HAP-1 (cell line): ENCODE results near the gene SLC18A3.

Source experiments
- DNase-seq, 2 experiments: peaks; one replicate each; pipeline ENCODE4 v3.0.0-alpha.2; 2016 to 2020; ENCODE audit warnings: low spot score in 2 of 2
- H3K27me3 ChIP-seq: fragments of 250-450 bp; sonication (Bioruptor Pico); 2 replicates; pipeline ENCODE4 v1.5.1; 2020; ENCODE audit warnings: low read depth, mild to moderate bottlenecking, moderate library complexity
- H3K36me3 ChIP-seq: fragments of 250-450 bp; sonication (Bioruptor Pico); replicated peaks from 2 replicates; pipeline ENCODE4 v1.5.1; 2020; ENCODE audit warnings: mild to moderate bottlenecking
- H3K4me1 ChIP-seq: fragments of 250-450 bp; sonication (Bioruptor Pico); 2 replicates; pipeline ENCODE4 v1.5.1; 2020; ENCODE audit warnings: mild to moderate bottlenecking
- H3K4me3 ChIP-seq: fragments of 250-450 bp; sonication (Bioruptor Pico); 2 replicates; pipeline ENCODE4 v1.5.1; 2020; ENCODE audit warnings: mild to moderate bottlenecking, moderate library complexity
- H3K9me3 ChIP-seq: fragments of 250-450 bp; sonication (Bioruptor Pico); 2 replicates; pipeline ENCODE4 v1.5.1; 2020; ENCODE audit warnings: mild to moderate bottlenecking, moderate library complexity
- in situ Hi-C: fragments of 300-500 bp; cut with MboI; formaldehyde crosslinking; loops from 3 replicates; pipeline ENCODE4 v1.14.3; 2020; ENCODE audit warnings: low sequenced_read_pairs, inconsistent platforms, mixed read lengths

Gene SLC18A3

DNA sequence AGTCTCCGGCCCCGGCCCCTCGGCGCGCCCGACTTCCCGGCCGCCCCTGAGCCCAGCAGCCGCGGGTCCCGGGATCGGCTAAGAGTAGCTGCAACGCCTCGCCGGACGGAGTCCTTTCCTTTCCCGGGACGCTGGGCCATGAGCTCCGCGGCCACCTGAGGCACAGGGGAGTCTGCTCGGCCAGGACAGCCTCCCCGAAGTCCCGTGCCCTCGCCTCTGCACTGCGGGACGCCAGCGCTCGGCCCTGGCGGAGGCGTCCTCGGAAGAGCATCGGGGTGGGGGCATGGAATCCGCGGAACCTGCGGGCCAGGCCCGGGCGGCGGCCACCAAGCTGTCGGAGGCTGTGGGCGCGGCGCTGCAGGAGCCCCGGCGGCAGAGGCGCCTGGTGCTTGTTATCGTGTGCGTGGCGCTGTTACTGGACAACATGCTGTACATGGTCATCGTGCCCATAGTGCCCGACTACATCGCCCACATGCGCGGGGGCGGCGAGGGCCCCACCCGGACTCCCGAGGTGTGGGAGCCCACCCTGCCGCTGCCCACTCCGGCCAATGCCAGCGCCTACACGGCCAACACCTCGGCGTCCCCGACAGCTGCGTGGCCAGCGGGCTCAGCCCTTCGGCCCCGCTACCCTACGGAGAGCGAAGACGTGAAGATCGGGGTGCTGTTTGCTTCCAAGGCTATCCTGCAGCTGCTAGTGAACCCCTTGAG is 502 bp downstream of the SLC18A3 start:
- no peaks in the 10 kb centered on the region for H3K9me3 ChIP-seq
- H3K4me3 ChIP-seq: no peak overlapping the region
- H3K36me3 ChIP-seq: no peaks in the 10 kb centered on the region
- DNase-seq: no peak
- H3K4me1 ChIP-seq: no peaks in the 10 kb centered on the region
- H3K27me3 ChIP-seq: peaks cover 61% of the 10 kb centered on the region
- in situ Hi-C loops: no loop called here

DNA sequence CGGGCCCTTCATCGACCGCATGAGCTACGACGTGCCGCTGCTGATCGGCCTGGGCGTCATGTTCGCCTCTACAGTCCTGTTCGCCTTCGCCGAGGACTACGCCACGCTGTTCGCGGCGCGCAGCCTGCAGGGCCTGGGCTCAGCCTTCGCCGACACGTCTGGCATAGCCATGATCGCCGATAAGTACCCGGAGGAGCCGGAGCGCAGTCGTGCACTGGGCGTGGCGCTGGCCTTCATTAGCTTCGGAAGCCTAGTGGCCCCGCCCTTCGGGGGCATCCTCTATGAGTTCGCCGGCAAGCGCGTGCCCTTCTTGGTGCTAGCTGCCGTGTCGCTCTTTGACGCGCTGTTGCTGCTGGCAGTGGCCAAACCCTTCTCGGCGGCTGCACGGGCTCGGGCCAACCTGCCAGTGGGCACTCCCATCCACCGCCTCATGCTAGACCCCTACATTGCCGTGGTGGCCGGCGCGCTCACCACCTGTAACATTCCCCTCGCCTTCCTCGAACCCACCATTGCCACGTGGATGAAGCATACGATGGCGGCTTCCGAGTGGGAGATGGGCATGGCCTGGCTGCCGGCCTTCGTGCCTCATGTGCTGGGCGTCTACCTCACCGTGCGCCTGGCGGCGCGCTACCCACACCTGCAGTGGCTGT is 1.2 kb downstream of the SLC18A3 start:
- no peaks in the 10 kb centered on the region for H3K9me3 ChIP-seq
- H3K4me3 ChIP-seq: no peak overlapping the region
- no peaks in the 10 kb centered on the region for H3K36me3 ChIP-seq
- no peaks in the 10 kb centered on the region for H3K4me1 ChIP-seq
- DNase-seq: no peak
- in situ Hi-C loops: no loop called here
- H3K27me3 ChIP-seq: peaks cover 61% of the 10 kb centered on the region

DNA sequence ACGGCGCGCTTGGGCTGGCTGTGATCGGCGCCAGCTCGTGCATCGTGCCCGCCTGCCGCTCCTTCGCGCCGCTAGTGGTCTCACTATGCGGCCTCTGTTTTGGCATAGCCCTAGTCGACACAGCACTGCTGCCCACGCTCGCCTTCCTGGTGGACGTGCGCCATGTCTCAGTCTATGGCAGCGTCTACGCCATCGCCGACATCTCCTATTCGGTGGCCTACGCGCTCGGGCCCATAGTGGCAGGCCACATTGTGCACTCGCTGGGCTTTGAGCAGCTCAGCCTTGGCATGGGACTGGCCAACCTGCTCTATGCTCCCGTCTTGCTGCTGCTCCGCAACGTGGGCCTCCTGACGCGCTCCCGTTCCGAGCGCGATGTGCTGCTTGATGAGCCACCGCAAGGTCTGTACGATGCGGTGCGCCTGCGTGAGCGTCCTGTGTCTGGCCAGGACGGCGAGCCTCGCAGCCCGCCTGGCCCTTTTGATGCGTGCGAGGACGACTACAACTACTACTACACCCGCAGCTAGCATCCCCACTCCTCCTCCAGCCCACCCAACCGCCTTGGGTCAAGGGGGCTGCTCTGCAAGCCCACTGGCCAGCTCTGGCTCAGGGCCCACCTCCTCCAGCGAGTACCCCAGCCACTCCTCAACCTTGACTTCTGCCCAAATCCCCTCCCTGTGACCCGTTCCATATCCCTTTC is 1.9 kb downstream of the SLC18A3 start:
- Histone ChIP-seq H3K9me3 (no peaks in the 10 kb centered on the region), H3K4me3 (no peak overlapping the region), H3K27me3 (peaks cover 61% of the 10 kb centered on the region), H3K36me3 (no peaks in the 10 kb centered on the region), H3K4me1 (no peaks in the 10 kb centered on the region)
- no peak for DNase-seq
- in situ Hi-C loops: no loop called here

DNA sequence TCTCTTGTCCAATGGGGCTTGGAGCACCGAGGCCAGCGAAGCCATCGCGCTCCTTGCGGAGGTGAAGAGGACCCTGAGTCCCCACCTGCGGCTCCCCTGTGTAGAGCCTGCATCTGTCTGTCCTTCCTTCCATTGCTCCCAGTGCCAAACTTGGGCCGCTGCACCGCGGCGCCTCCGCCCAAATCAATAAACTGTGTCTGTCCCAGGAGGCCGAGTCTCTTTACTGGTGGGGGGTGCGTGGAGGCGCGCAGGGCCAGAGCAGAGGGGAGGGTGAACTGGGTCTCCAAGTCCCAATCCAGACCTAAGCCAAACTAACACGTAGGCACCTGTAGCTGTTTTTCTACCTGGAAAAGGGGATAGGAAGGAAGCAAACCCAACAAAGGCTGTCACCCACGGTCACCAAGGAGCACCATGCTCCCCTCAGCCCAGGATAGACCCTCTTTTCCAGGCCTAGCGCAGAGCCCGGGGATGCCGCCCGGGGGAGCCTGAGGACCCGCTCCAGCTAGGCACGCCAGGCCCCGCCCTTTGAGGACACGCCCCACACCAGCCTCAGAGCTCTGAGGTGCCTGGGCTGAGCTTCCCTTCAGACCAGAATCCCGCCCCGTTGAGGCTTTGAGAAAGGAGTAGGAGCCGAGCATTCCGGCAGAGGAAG is 2.5 kb downstream of the SLC18A3 start:
- H3K27me3 ChIP-seq: peaks cover 60% of the 10 kb centered on the region

DNA sequence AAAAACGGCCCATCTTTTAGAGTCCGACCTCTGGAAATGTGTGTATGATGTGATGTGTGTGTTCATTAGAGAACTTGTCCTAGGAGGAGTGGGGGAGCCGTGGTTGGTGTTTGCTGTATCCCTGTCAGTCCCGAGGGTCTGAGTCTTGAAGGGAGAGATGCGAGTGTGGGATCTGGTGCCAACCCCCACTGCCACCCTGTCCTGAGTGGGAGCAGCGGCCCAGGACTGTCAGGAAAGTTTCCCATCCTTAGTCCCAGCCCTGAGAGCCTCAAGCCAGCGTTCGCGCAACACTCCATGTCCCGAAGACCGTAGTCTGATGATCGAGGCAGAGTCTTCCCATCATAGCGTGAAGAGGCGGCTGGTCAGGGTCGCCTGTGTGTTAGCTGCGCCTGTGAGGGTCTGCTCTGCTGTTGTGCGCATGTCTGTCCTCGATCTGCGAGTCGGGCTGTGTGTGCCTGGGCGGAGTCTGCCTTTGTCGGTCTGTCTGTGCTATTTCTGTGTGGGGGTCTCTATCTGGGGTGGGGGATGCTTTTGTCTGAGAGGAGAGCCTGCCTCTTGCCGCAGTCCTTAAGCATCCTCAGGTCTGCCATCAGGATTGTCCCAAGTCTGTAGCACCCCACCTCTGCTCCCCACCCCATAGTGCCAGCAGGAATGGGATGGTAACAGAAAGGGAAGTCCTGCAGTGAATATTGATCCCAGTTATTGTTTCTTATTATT is 3.2 kb downstream of the SLC18A3 start:
- no peaks in the 10 kb centered on the region for H3K36me3 ChIP-seq
- no peak overlapping the region for H3K4me3 ChIP-seq
- in situ Hi-C loops: no loop called here
- no peaks in the 10 kb centered on the region for H3K4me1 ChIP-seq
- DNase-seq: peak in 1 of 2 experiments; percentile 0
- H3K27me3 ChIP-seq: peaks cover 53% of the 10 kb centered on the region
- H3K9me3 ChIP-seq: no peaks in the 10 kb centered on the region

More for the DNA sequence above, 2.5 kb downstream of the SLC18A3 start:
- DNase-seq: peak; percentile 19 to 67
- no peak overlapping the region for H3K4me3 ChIP-seq
- H3K36me3 ChIP-seq: no peaks in the 10 kb centered on the region
- H3K9me3 ChIP-seq: no peaks in the 10 kb centered on the region
- no peaks in the 10 kb centered on the region for H3K4me1 ChIP-seq
- in situ Hi-C loops: no loop called here

DNA sequence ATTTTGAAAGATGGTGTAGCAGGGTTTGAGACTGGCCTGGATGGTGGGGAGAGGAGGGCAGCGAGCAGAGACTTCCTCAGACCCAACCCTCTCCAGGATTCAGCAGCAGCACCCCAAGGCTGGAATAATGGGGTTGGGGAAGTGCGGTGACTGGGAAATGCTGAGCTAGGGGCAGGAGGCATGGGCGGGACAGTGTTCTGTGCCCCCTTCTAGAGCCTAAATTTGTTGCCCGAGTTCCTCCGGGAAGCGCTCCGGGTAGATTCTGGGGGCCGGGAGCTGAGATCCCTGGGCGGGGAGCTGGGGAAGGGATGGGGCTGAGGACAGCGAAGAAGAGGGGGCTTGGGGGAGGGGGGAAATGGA is 3.8 kb downstream of the SLC18A3 start, which contains the start of gene CHAT:
TSS of gene CHAT (plus strand) at position 156 of the 360 bp plus-strand sequence. CDS start at position 309, 153 bp downstream.
- Histone ChIP-seq H3K27me3 (peaks cover 49% of the 10 kb centered on the region), H3K4me3 (no peak within 1 kb of the TSS), H3K4me1 (no peaks in the 10 kb centered on the region), H3K36me3 (no peaks in the 10 kb centered on the region), H3K9me3 (no peaks in the 10 kb centered on the region)
- DNase-seq: no peak
- in situ Hi-C loops: no loop called here

DNA sequence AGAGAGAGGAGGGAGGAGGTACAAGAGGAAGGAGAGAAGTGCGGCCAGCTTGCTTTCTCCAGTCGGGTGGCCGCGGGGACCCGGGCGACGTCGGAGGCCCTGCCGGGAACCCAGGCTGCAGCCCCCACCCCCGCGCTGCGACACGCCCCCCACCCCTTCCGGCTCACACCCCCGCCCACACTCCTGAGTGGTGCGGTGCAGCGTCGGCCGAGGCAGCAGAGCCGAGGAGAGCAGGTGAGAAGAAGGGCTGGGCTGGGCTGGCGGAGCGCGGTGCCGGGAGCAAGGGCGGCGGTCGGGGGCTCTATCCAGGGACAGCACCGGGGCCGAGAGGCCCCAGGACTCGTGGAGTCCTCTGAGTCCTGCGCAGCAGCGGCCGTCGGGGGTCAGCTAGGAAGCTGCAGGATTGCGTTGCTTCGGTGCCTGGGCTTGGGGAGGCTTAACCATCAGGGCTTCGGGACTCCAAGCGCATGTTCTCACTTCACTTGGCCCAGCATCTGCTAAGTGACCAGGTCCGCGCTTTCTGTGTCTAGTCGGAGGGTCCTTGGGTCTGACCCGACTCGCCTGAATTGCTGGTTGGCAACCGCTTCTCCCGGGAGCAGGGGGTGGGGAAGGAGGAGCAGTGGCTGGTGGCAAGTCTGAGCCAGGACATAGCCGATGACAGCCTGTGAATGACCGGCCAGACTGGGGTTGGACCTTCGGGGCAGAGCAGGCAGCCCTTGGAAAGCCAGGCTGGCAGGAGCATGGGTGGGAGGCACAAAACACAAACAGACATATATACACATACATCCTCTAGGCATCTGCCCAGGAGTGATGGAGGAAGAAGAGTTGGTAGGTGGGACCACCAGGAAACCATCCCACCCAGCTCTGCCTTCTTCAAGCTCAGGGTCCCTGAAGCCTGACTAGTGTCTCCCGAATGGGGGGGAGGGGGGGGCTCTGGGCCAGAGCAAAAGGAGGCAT is 4.4 kb downstream of the SLC18A3 start:
- peak in 1 of 2 experiments; percentile 5 for DNase-seq
- Histone ChIP-seq H3K36me3 (no peaks in the 10 kb centered on the region), H3K4me3 (no peak overlapping the region), H3K9me3 (no peaks in the 10 kb centered on the region), H3K27me3 (peaks cover 45% of the 10 kb centered on the region), H3K4me1 (no peaks in the 10 kb centered on the region)
- in situ Hi-C loops: no loop called here

DNA sequence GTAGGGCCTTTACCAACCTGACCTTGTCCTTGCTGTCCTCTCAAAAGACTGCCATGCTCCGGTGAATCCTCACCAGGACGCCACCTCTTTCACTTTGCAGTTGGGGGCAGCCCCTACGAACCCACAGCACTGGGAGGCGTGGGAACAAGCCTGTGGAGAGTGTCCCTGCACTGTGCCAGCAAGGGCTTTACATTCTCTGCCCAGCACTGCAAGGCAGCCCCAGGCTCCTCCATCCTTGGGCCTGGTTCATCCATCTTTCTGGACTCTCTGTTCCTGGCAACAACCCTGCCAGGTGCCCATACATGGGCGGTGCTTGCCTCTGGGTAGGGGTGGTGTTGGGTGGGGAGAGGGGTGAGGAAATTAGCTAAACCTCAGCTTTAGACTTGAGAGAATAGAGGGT is 5.1 kb downstream of the SLC18A3 start:
- no peaks in the 10 kb centered on the region for H3K36me3 ChIP-seq
- no peaks in the 10 kb centered on the region for H3K4me1 ChIP-seq
- no peak overlapping the region for H3K4me3 ChIP-seq
- H3K27me3 ChIP-seq: peaks cover 43% of the 10 kb centered on the region
- DNase-seq: peak in 1 of 2 experiments; percentile 2
- H3K9me3 ChIP-seq: no peaks in the 10 kb centered on the region
- in situ Hi-C loops: no loop called here

DNA sequence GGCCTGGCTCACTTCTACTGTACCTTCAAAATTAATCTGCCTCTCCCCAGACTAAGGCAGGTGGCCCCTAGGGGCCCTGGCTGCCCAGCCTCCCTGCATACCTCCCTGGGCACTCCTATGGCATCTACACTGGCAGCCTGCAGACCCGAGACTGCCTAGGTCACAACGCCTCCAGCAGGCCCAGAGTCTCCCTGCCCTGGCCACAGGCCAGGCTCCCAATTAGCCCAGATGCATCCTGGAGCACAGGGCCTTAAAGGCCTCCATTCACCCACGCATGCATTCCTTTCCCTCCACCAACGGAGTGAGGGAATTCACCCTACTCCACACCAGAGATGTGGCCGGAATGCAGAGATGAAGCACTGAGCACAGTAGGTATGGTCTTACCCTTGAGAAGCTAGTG is 5.6 kb downstream of the SLC18A3 start:
- H3K27me3 ChIP-seq: peaks cover 41% of the 10 kb centered on the region

DNA sequence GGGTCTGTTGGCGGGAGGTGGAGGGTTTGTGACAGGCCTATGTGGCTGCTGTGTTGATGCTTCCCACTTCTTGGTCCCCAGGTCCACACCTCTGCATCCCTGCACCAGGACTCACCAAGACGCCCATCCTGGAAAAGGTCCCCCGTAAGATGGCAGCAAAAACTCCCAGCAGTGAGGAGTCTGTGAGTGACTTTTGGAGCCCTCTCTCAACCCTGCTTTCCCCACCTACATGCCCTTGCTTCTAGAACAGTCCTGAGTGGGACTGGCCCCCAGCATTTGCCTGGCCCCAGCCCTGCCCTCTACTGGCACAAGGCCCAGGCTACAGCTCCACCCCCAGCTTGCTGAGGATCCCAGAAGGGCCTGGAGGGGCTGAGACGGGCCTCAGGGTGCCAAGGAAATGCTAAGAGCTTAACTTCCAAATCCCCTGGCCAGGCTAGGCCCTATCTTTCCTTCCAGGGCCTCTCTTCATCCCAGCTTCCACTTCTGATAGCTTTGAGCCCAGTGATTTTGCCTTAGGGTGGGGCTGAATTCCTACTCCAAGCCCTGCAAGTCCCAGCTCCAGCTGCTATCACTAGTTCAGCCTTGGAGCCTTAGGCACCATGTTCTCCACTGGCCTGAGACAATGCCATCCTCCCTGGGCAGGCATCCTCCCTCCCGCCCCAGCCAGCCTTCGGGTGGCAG is 6.5 kb downstream of the SLC18A3 start:
- no peaks in the 10 kb centered on the region for H3K4me1 ChIP-seq
- no peaks in the 10 kb centered on the region for H3K9me3 ChIP-seq
- no peaks in the 10 kb centered on the region for H3K36me3 ChIP-seq
- in situ Hi-C loops: no loop called here
- H3K4me3 ChIP-seq: no peak overlapping the region
- no peak for DNase-seq
- H3K27me3 ChIP-seq: peaks cover 36% of the 10 kb centered on the region

More for the DNA sequence above, 5.6 kb downstream of the SLC18A3 start:
- Histone ChIP-seq H3K36me3 (no peaks in the 10 kb centered on the region), H3K9me3 (no peaks in the 10 kb centered on the region), H3K4me1 (no peaks in the 10 kb centered on the region), H3K4me3 (no peak overlapping the region)
- no peak for DNase-seq
- in situ Hi-C loops: no loop called here

DNA sequence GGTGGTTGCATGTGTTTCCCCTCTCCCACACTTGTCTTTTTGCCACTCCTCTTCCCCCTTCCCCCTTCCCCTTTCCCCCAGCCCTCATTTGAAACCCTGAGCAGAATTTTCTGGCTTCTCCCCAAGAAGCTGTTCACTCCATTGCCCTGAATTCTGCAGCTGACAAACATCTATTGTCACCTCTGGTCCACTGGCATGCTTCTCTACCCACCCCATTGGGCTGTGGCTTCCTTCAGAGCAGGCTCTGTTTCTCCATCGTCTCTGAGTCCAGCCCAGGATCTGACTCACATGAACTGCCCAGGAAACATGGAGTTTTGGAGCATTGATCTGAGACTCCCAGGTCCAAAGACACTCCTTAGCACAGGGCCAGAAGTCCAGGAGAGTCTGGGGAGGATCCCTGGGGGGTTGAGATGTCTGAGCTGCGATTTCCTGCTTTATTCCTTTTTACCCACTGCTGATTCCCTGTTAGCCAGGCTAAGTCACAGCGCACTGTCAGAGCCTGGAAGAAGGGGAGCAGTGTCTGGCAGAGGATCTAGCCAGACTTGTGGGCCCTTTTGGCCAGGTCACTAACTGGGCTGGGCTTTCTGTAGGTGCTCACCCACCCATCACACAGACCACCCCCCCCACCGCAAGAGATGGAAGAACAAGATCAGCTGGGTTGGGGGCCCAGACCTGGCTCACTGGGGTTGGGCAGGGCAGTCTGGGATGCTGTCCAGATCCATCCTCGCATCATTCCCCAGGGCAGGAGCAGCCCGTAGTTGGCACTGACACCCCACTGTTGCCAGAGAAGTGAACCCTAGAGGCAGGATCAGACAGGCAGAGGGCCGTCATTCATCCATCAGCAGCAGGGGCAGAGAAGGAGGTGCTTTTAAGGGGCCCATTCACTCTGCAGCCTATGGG is 7.3 kb downstream of the SLC18A3 start:
- Histone ChIP-seq H3K27me3 (peaks cover 35% of the 10 kb centered on the region), H3K36me3 (no peaks in the 10 kb centered on the region), H3K4me1 (no peaks in the 10 kb centered on the region), H3K4me3 (no peak overlapping the region), H3K9me3 (no peaks in the 10 kb centered on the region)
- no peak for DNase-seq
- in situ Hi-C loops: no loop called here
